HL-60 (cell line): ENCODE results near the gene ZNRD2.

Experiments
- DNase-seq, 2 experiments: peaks; one replicate each; pipeline ENCODE4 v3.0.0-alpha.2; 2010 to 2020; ENCODE audit warnings: low read depth in 1 of 2, low spot score in 1 of 2
- H3K27ac ChIP-seq: fragments of 250-450 bp; sonication (Bioruptor Pico); replicated peaks from 2 replicates; pipeline ENCODE4 v1.5.1; 2020; ENCODE audit warnings: mild to moderate bottlenecking, moderate library complexity
- H3K27me3 ChIP-seq: fragments of 250-450 bp; sonication (Bioruptor Pico); 2 replicates; pipeline ENCODE4 v1.5.1; 2021; ENCODE audit warnings: mild to moderate bottlenecking, moderate library complexity; ENCODE audit not compliant: insufficient read depth, poor library complexity, severe bottlenecking
- H3K4me3 ChIP-seq: replicated peaks from 2 replicates; pipeline ENCODE4 v1.5.1; 2011; ENCODE audit warnings: mild to moderate bottlenecking, control low read depth, low read length; ENCODE audit not compliant: insufficient read depth
- CTCF ChIP-seq: IDR thresholded peaks from one replicate; pipeline ENCODE4 v1.5.1; 2011; ENCODE audit warnings: low read length, control low read depth, inconsistent platforms; ENCODE audit not compliant: insufficient read depth
- GABPA ChIP-seq: IDR thresholded peaks from 2 replicates; pipeline ENCODE4 v1.6.1; 2012; ENCODE audit warnings: low read depth
- POLR2AphosphoS5 ChIP-seq: IDR thresholded peaks from 2 replicates; pipeline ENCODE4 v1.6.1; 2012; ENCODE audit warnings: low read depth
- REST ChIP-seq: IDR thresholded peaks from 2 replicates; pipeline ENCODE4 v1.6.1; 2012; ENCODE audit warnings: low read depth; ENCODE audit not compliant: insufficient replicate concordance
- SPI1 ChIP-seq: IDR thresholded peaks from 2 replicates; pipeline ENCODE4 v1.6.1; 2012; ENCODE audit warnings: low read depth, mild to moderate bottlenecking, borderline replicate concordance

ZNRD2 gene

GRCh38 chr11:65611758-65612603 is 41.7 kb downstream of the ZNRD2 start:
- TF ChIP-seq SPI1 (no peak), POLR2AphosphoS5 (no peak), GABPA (no peak), REST (no peak), CTCF (no peak)
- peak overlapping the region; percentile 58 for H3K27ac ChIP-seq
- no peaks in the 10 kb centered on the region for H3K27me3 ChIP-seq
- peak overlapping the region; percentile 88 for H3K4me3 ChIP-seq
- DNase-seq, result no peak

- no peak for DNase-seq
- TF ChIP-seq GABPA, result no peak
- TF ChIP-seq POLR2AphosphoS5, result no peak
- no peak for TF ChIP-seq REST
- TF ChIP-seq CTCF, result no peak
- TF ChIP-seq SPI1, result no peak
- Histone ChIP-seq H3K27me3 (no peaks in the 10 kb centered on the region), H3K4me3 (peak overlapping the region; percentile 88), H3K27ac (no peak overlapping the region)
Observed at GRCh38 chr11:65612691-65613090, 42.4 kb downstream of the ZNRD2 start.

- H3K27ac ChIP-seq, result peak overlapping the region; percentile 88
- TF ChIP-seq REST, result no peak
- TF ChIP-seq GABPA, result no peak
- TF ChIP-seq POLR2AphosphoS5, result no peak; the same call in 1 of the 2 replicates
- TF ChIP-seq CTCF, result no peak
- TF ChIP-seq SPI1, result no peak
- H3K27me3 ChIP-seq, result no peaks in the 10 kb centered on the region
- peak overlapping the region; percentile 88 for H3K4me3 ChIP-seq
- no peak for DNase-seq
Observed at GRCh38 chr11:65613091-65613928, 43.0 kb downstream of the ZNRD2 start.
